ENCODE data around the gene TM9SF4. TPM values are rescaled to one million over a fixed set of nuclear protein-coding genes. Genes with fewer than 3 reads are reported as not detected.
A peak's percentile ranks its signal among the peaks of the same experiment; 100 is the strongest.

TM9SF4 gene
- polyA plus RNA-seq, 1 donor, result 38.5 TPM

- DNase-seq (ENCODE audit: low read depth), result no peak
Observed at GRCh38 chr20:32206760-32207625, 97.5 kb downstream of the TM9SF4 start.

- peak; percentile 70 for DNase-seq (ENCODE audit: low read depth)
Observed at GRCh38 chr20:32207626-32208498, 98.3 kb downstream of the TM9SF4 start, which contains the start of the genes PLAGL2 and POFUT1. TSS of gene PLAGL2 (minus strand) at chr20:32207743. CDS start at chr20:32202178, 5,565 bp downstream. TSS of gene POFUT1 (plus strand) at chr20:32207880. CDS start at chr20:32207942, 62 bp downstream.

GRCh38 chr20:32208499-32209154 is 99.1 kb downstream of the TM9SF4 start:
- DNase-seq (ENCODE audit: low read depth), result no peak

- DNase-seq (ENCODE audit: low read depth), result no peak
Observed at GRCh38 chr20:32209850-32210605, 100.5 kb downstream of the TM9SF4 start.

- no peak for DNase-seq (ENCODE audit: low read depth)
Observed at GRCh38 chr20:32213870-32214269, 104.4 kb downstream of the TM9SF4 start.

- DNase-seq (ENCODE audit: low read depth), result no peak
Observed at GRCh38 chr20:32215147-32215546, 105.6 kb downstream of the TM9SF4 start.

- DNase-seq (ENCODE audit: low read depth), result no peak
Observed at GRCh38 chr20:32215729-32216128, 106.2 kb downstream of the TM9SF4 start.

- no peak for DNase-seq (ENCODE audit: low read depth)
Observed at GRCh38 chr20:32216179-32217142, 106.9 kb downstream of the TM9SF4 start.

Other genes with a start within 250 kb of the TM9SF4 start
- gene DUSP15, start 239.2 kb upstream of the TM9SF4 start, polyA plus RNA-seq (ENCODE audit: insufficient read length), result 1.7 TPM
- 0.29 TPM for gene TTLL9, start 239.1 kb upstream of the TM9SF4 start, polyA plus RNA-seq (ENCODE audit: insufficient read length)
- gene PDRG1, start 157.7 kb upstream of the TM9SF4 start, polyA plus RNA-seq (ENCODE audit: insufficient read length), result 16.8 TPM
- 0.04 TPM for gene XKR7, start 141.6 kb upstream of the TM9SF4 start, polyA plus RNA-seq (ENCODE audit: insufficient read length)
- gene CCM2L, start 99.3 kb upstream of the TM9SF4 start, polyA plus RNA-seq (ENCODE audit: insufficient read length), result 5.4 TPM
- gene HCK, start 57.5 kb upstream of the TM9SF4 start, polyA plus RNA-seq (ENCODE audit: insufficient read length), result 3.5 TPM
- gene PLAGL2, start 98.0 kb downstream of the TM9SF4 start, polyA plus RNA-seq (ENCODE audit: insufficient read length), result 9.8 TPM
- gene POFUT1, start 98.2 kb downstream of the TM9SF4 start, polyA plus RNA-seq (ENCODE audit: insufficient read length), result 25.7 TPM
- gene KIF3B, start 167.9 kb downstream of the TM9SF4 start, polyA plus RNA-seq (ENCODE audit: insufficient read length), result 10.5 TPM
- gene ASXL1, start 248.6 kb downstream of the TM9SF4 start, polyA plus RNA-seq (ENCODE audit: insufficient read length), result 32.5 TPM

Data from forelimb muscle (tissue), 1 donor.